Progenitor cell of endocrine pancreas (in vitro differentiated cells): ENCODE data around the gene PDHX. TPM values are rescaled to one million over a fixed set of nuclear protein-coding genes. Genes with fewer than 3 reads are reported as not detected.

ENCODE experiments used
- DNase-seq: peaks from one replicate; pipeline ENCODE4 v3.0.0; 2021; ENCODE audit warnings: low spot score; ENCODE audit not compliant: unreplicated experiment
- H3K27ac Mint-ChIP-seq: 2 replicates; pipeline ENCODE4 v1.8.0; 2021; ENCODE audit warnings: mild to moderate bottlenecking, moderate library complexity, mixed read lengths
- H3K27me3 Mint-ChIP-seq: 2 replicates; pipeline ENCODE4 v1.8.0; 2021; ENCODE audit warnings: mixed read lengths
- H3K36me3 Mint-ChIP-seq: 2 replicates; pipeline ENCODE4 v1.8.0; 2022; ENCODE audit warnings: mixed read lengths; ENCODE audit not compliant: insufficient read depth
- H3K4me1 Mint-ChIP-seq: 2 replicates; pipeline ENCODE4 v1.8.0; 2021; ENCODE audit warnings: low read depth, mixed read lengths
- H3K4me3 Mint-ChIP-seq: 2 replicates; pipeline ENCODE4 v1.8.0; 2021; ENCODE audit warnings: low read depth, mild to moderate bottlenecking, moderate library complexity, mixed read lengths
- H3K9me3 Mint-ChIP-seq: 2 replicates; pipeline ENCODE4 v1.8.0; 2021; ENCODE audit warnings: low read depth, mixed read lengths
- CTCF ChIP-seq: fragments of 200-600 bp; sonication (generic); IDR thresholded peaks from one replicate; pipeline ENCODE4 v1.5.0; 2021; ENCODE audit warnings: antibody characterized with exemption, mild to moderate bottlenecking; ENCODE audit not compliant: unreplicated experiment
- total RNA-seq: library from RNA; stranded (reverse); gene quantifications from 2 replicates; pipeline ENCODE4 v1.2.1, GENCODE V29; 2021

The PDHX gene
- total RNA-seq, 1 donor from 2014 or later: 39.9 TPM

GRCh38 chr11:34928960-34929680 lies 12.7 kb downstream of the PDHX start:
- Mint-ChIP-seq H3K27me3 (no peaks in the 10 kb centered on the region), H3K9me3 (peaks cover 3% of the 10 kb centered on the region), H3K36me3 (peaks cover 11% of the 10 kb centered on the region), H3K4me1 (peaks cover 42% of the 10 kb centered on the region), H3K4me3 (peak overlapping the region; percentile 14), H3K27ac (peak overlapping the region; percentile 77)
- no peak for TF ChIP-seq CTCF
- DNase-seq: no peak

DNA sequence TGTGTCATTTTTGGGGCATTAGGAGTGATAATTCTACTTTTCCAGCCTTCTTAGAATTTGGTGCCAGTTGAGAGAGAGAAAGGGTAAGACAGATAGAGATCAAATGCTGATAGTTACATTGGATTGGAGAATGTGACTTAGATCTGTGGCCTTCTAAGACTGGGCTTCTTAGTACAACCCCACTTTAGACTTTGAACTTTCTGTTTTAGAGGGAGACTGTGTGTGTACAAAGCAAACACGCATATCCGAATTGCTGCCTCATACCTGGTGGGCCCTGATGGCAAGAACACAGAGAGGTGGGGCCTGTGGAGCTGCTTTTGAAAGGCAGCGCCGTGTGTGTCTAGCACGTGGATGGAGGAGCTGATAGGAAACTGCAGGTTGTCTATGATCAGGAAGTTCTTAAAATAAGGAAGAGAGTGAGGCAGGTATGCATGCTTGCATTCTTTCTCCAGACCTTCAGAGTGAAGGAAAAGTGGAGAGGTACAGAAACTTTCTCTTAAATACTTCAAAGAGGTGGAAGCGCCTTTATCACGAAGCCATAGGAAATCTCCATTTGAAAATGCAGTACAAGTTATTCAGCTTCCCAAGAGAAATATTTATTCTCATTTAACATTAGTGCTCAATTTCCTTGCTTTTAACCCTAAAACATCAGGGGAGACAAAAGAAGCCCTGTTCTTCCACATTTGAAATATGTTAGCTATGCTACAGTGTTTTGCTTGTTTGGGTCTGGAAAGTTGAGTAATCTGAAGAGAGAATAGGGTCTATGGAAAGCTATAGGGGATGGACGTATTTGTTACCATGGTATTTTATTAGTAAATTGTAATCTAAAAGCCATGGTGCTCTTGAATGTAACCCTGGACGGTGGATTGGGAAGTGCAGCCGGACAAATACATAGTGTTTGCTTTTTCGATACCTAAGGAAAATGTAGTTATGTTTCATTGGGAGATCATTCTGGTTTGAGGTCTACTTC lies 13.7 kb downstream of the PDHX start:
- no peaks in the 10 kb centered on the region for H3K27me3 Mint-ChIP-seq
- DNase-seq: no peak
- peaks cover 3% of the 10 kb centered on the region for H3K9me3 Mint-ChIP-seq
- H3K36me3 Mint-ChIP-seq: peaks cover 13% of the 10 kb centered on the region
- no peak for TF ChIP-seq CTCF
- peak overlapping the region; percentile 14 for H3K4me3 Mint-ChIP-seq
- H3K4me1 Mint-ChIP-seq: peaks cover 42% of the 10 kb centered on the region
- peak overlapping the region; percentile 77 for H3K27ac Mint-ChIP-seq

GRCh38 chr11:34936945-34937629 lies 20.7 kb downstream of the PDHX start:
- peaks cover 14% of the 10 kb centered on the region for H3K36me3 Mint-ChIP-seq
- H3K9me3 Mint-ChIP-seq: no peaks in the 10 kb centered on the region
- H3K27me3 Mint-ChIP-seq: no peaks in the 10 kb centered on the region
- no peak for TF ChIP-seq CTCF
- H3K27ac Mint-ChIP-seq: no peak overlapping the region
- no peak overlapping the region for H3K4me3 Mint-ChIP-seq
- DNase-seq: no peak
- H3K4me1 Mint-ChIP-seq: no peaks in the 10 kb centered on the region

DNA sequence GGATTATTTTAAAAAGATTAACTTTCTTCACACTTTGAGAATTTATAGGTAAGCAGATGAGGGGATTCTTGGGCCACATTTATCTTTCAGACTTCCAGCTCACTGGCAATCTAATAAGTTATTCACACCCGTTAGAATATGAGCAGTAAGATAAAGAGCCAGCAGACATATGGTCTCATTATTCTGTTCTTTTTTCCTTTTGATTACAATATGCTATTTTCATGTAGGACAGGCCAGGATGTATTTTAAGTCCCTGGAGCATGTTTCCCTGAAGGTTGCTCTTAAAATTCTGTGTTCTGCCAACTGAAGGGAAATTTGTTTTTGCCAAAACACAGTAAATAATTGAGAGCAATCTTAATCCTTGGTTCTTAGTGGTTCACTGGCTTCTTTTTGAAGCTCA lies 22.2 kb downstream of the PDHX start:
- H3K4me1 Mint-ChIP-seq: no peaks in the 10 kb centered on the region
- H3K9me3 Mint-ChIP-seq: no peaks in the 10 kb centered on the region
- no peak overlapping the region for H3K27ac Mint-ChIP-seq
- TF ChIP-seq CTCF: no peak
- H3K36me3 Mint-ChIP-seq: peaks cover 9% of the 10 kb centered on the region
- H3K4me3 Mint-ChIP-seq: no peak overlapping the region
- no peaks in the 10 kb centered on the region for H3K27me3 Mint-ChIP-seq
- DNase-seq: no peak
